ENCODE results near the gene ANKS1A.

The ANKS1A gene

GRCh38 chr6:35021004-35021403 is 131.9 kb downstream of the ANKS1A start:
- DNase-seq (ENCODE audit: low read depth): no peak

GRCh38 chr6:35023091-35024000 is 134.3 kb downstream of the ANKS1A start:
- DNase-seq (ENCODE audit: low read depth): no peak

- DNase-seq (ENCODE audit: low read depth): peak; percentile 67
These were observed 135.5 kb downstream of the ANKS1A start for GRCh38 chr6:35024551-35025054.

- DNase-seq (ENCODE audit: low read depth): peak; percentile 36
These were observed 136.5 kb downstream of the ANKS1A start for GRCh38 chr6:35025232-35026188.

- DNase-seq (ENCODE audit: low read depth): peak; percentile 72
These were observed 137.6 kb downstream of the ANKS1A start for GRCh38 chr6:35026434-35027222.

GRCh38 chr6:35027807-35028206 is 138.8 kb downstream of the ANKS1A start:
- no peak for DNase-seq (ENCODE audit: low read depth)

GRCh38 chr6:35028781-35029769 is 140.0 kb downstream of the ANKS1A start:
- no peak for DNase-seq (ENCODE audit: low read depth)

- DNase-seq (ENCODE audit: low read depth): no peak
These were observed 141.0 kb downstream of the ANKS1A start for GRCh38 chr6:35030099-35030498.

GRCh38 chr6:35031611-35032529 is 142.8 kb downstream of the ANKS1A start:
- DNase-seq (ENCODE audit: low read depth): no peak

- DNase-seq (ENCODE audit: low read depth): no peak
These were observed 144.6 kb downstream of the ANKS1A start for GRCh38 chr6:35033683-35034082.

- no peak for DNase-seq (ENCODE audit: low read depth)
These were observed 145.5 kb downstream of the ANKS1A start for GRCh38 chr6:35034411-35035191.

- no peak for DNase-seq (ENCODE audit: low read depth)
These were observed 146.5 kb downstream of the ANKS1A start for GRCh38 chr6:35035481-35036030.

- no peak for DNase-seq (ENCODE audit: low read depth)
These were observed 147.2 kb downstream of the ANKS1A start for GRCh38 chr6:35036059-35036827.

GRCh38 chr6:35036828-35037663 is 148.0 kb downstream of the ANKS1A start:
- no peak for DNase-seq (ENCODE audit: low read depth)

GRCh38 chr6:35037664-35038038 is 148.6 kb downstream of the ANKS1A start:
- no peak for DNase-seq (ENCODE audit: low read depth)

- DNase-seq (ENCODE audit: low read depth): peak; percentile 17
These were observed 149.0 kb downstream of the ANKS1A start for GRCh38 chr6:35038076-35038475.

- no peak for DNase-seq (ENCODE audit: low read depth)
These were observed 151.3 kb downstream of the ANKS1A start for GRCh38 chr6:35040398-35040797.
